GM18507 (cell line): Measurements from ENCODE around the gene STC2.

ENCODE experiments used
- DNase-seq: peaks from one replicate; pipeline ENCODE4 v3.0.0; 2011; ENCODE audit warnings: low read depth; ENCODE audit not compliant: insufficient read length; ENCODE audit errors: extremely low spot score
- FAIRE-seq: peaks from 2 replicates; lab custom pipeline; 2011; peaks lifted over from hg19 to GRCh38; lab: Jason Lieb, UNC

The STC2 gene

GRCh38 chr5:173281910-173282309 is 46.3 kb downstream of the STC2 start:
- FAIRE-seq, result no peak
- no peak for DNase-seq

- FAIRE-seq (no peak), DNase-seq (no peak)
Observed at GRCh38 chr5:173279166-173279565, 49.0 kb downstream of the STC2 start.

GRCh38 chr5:173278641-173279040 is 49.6 kb downstream of the STC2 start:
- FAIRE-seq (no peak), DNase-seq (no peak)

- FAIRE-seq, result no peak
- DNase-seq, result no peak
Observed at GRCh38 chr5:173278172-173278571, 50.0 kb downstream of the STC2 start.

- FAIRE-seq, result no peak
- DNase-seq, result no peak
Observed at GRCh38 chr5:173274771-173275170, 53.4 kb downstream of the STC2 start.

- DNase-seq (no peak), FAIRE-seq (no peak)
Observed at GRCh38 chr5:173271419-173271818, 56.8 kb downstream of the STC2 start.

GRCh38 chr5:173268750-173269432 is 59.3 kb downstream of the STC2 start:
- no peak for DNase-seq
- FAIRE-seq, result no peak

- FAIRE-seq (no peak), DNase-seq (no peak)
Observed at GRCh38 chr5:173265433-173265832, 62.8 kb downstream of the STC2 start.
